ENCODE data around the gene RTP5. TPM values are rescaled to one million over a fixed set of nuclear protein-coding genes. Genes with fewer than 3 reads are reported as not detected.

RTP5 gene
- total RNA-seq, 1 donor from 2014 or later, result not detected

DNA sequence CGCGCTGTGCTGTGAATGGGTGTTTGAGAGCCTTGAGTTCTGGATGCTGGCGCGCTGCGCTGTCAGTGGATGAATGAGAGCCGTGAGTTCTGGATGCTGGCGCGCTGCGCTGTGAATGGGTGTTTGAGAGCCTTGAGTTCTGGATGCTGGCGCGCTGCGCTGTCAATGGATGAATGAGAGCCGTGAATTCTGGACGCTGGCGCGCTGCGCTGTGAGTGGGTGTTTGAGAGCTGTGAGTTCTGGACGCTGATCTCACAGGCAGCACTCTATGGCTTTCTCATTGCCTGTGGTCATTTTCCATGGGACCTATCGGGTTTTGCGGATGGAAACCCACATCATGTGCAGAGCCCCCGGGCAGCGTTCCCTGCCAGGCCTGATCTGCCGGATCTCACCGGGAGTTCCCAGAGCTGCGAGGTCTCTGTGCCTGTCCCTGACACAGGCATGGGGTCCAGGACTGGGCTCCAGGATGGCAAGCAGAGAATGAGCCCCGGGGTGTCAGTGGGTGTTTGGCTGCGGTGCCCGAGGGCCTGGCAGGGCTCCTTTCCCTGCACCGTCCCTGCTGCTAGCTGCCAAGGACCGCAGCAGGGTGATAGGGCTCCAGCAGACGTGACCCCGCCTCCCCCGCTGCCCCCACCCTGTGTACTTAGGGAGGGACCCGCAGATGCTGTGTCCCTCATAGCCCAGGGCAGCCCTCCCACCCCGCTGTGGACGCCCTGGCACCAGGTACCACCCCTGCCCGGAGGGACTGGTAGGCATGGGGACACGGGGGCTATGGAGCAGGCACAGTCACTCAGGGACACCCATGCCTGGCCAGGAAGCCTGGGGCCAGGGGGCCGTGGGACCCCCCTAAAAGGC lies 20.5 kb upstream of the RTP5 start:
- peaks cover 18% of the 10 kb centered on the region for H3K4me1 Mint-ChIP-seq (ENCODE audit: low read depth)
- DNase-seq (ENCODE audit: low spot score), result no peak
- peaks cover 7% of the 10 kb centered on the region for H3K36me3 Mint-ChIP-seq (ENCODE audit: low read depth)
- no peak overlapping the region for H3K4me3 Mint-ChIP-seq
- peaks cover 8% of the 10 kb centered on the region for H3K9me3 Mint-ChIP-seq
- H3K27me3 Mint-ChIP-seq (ENCODE audit: insufficient read depth), result peaks cover 4% of the 10 kb centered on the region
- no peak overlapping the region for H3K27ac Mint-ChIP-seq
- intact Hi-C loops (cut with micrococcal nuclease), result no loop called here

- Mint-ChIP-seq H3K4me1 (ENCODE audit: low read depth) (peaks cover 18% of the 10 kb centered on the region), H3K9me3 (peaks cover 8% of the 10 kb centered on the region), H3K36me3 (ENCODE audit: low read depth) (peaks cover 7% of the 10 kb centered on the region), H3K27me3 (ENCODE audit: insufficient read depth) (no peaks in the 10 kb centered on the region), H3K4me3 (no peak overlapping the region), H3K27ac (no peak overlapping the region)
- intact Hi-C loops (cut with micrococcal nuclease), result no loop called here
- DNase-seq (ENCODE audit: low spot score), result no peak
These were observed 19.6 kb upstream of the RTP5 start for GRCh38 chr2:241849616-241850543.

DNA sequence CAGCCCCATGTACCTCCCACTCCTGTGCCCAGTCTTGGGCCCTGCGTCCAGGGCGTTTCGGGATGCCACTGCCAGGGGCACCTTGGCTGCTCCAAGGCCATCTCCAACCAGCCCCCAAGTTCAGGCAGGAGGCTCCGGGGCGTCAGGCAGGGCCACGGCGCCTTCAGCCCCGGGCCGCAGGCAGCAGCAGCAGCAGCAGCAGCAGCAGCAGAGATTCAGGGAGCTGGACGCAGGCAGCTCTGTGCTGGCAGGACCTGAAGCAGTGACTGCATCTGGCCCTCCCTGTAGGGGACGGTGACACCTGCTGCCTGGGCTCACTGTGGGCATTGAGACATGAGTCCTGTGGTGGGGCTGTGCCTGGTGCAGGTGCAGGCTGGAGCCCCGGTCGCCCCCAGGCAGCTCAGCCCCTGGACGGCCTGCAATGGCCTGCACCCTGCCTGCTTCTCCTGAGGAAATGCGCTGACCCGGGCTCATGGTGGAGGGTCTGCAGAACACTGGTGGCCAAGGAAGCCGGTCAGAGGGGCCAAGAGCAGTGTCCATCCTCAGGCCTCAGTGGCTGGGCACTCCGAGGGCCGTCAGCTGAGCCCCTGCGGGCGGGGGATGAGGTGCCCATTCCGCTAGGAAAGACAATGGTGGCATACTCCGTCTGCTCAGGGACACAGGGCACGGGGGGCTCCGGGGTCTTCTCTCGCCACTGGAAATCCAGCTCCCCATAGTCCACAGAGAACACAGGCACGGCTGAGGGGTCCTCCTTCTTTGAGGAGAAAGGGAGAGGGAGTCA lies 18.8 kb upstream of the RTP5 start:
- peaks cover 3% of the 10 kb centered on the region for H3K9me3 Mint-ChIP-seq
- peaks cover 12% of the 10 kb centered on the region for H3K4me1 Mint-ChIP-seq (ENCODE audit: low read depth)
- H3K27ac Mint-ChIP-seq, result no peak overlapping the region
- no peak overlapping the region for H3K4me3 Mint-ChIP-seq
- H3K27me3 Mint-ChIP-seq (ENCODE audit: insufficient read depth), result no peaks in the 10 kb centered on the region
- intact Hi-C loops (cut with micrococcal nuclease), result no loop called here
- DNase-seq (ENCODE audit: low spot score), result no peak
- H3K36me3 Mint-ChIP-seq (ENCODE audit: low read depth), result peaks cover 7% of the 10 kb centered on the region

- Mint-ChIP-seq H3K9me3 (no peaks in the 10 kb centered on the region), H3K36me3 (ENCODE audit: low read depth) (peaks cover 4% of the 10 kb centered on the region), H3K27ac (no peak overlapping the region), H3K4me1 (ENCODE audit: low read depth) (peaks cover 8% of the 10 kb centered on the region), H3K4me3 (no peak overlapping the region), H3K27me3 (ENCODE audit: insufficient read depth) (no peaks in the 10 kb centered on the region)
- no peak for DNase-seq (ENCODE audit: low spot score)
- intact Hi-C loops (cut with micrococcal nuclease), result no loop called here
These were observed 18.0 kb upstream of the RTP5 start for GRCh38 chr2:241851325-241852115.

- Mint-ChIP-seq H3K4me1 (ENCODE audit: low read depth) (peaks cover 10% of the 10 kb centered on the region), H3K36me3 (ENCODE audit: low read depth) (peaks cover 6% of the 10 kb centered on the region), H3K4me3 (no peak overlapping the region), H3K27me3 (ENCODE audit: insufficient read depth) (no peaks in the 10 kb centered on the region), H3K9me3 (no peaks in the 10 kb centered on the region), H3K27ac (no peak overlapping the region)
- intact Hi-C loops (cut with micrococcal nuclease), result no loop called here
- DNase-seq (ENCODE audit: low spot score), result no peak
These were observed 17.2 kb upstream of the RTP5 start for GRCh38 chr2:241852116-241852980.

DNA sequence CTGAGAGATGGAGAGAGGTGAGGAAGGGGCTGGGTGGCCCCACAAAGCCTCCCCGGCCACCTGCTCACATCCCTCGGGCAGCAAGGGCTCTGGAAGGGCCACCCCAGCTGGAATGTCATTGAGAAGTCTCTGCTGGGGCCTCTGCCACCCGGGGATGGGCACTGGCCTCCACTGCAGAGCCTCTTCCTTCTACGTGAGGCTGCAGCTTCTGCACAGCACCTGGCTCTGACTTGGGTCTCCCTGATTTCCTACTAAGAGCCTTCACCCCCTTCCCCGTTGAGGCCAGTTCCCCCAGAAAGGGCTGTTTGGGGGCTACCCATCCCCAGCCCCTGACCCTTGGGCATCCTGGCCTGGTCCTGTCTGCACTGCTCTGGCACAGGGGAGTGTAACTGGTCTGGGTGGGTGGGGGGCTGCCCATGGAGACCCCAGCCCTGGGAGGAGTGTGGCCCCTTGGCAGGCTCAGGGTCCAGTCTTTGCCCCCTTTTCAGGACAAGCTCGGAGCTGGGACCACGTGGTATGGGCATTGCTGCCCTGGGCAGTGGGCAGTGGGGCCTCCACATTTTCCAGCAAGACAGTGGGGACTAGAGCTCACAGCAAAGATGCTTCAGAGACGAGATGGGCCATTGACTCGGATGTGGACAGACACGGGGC lies 16.4 kb upstream of the RTP5 start:
- no peak overlapping the region for H3K27ac Mint-ChIP-seq
- no peak for DNase-seq (ENCODE audit: low spot score)
- peaks cover 10% of the 10 kb centered on the region for H3K4me1 Mint-ChIP-seq (ENCODE audit: low read depth)
- no peak overlapping the region for H3K4me3 Mint-ChIP-seq
- H3K27me3 Mint-ChIP-seq (ENCODE audit: insufficient read depth), result no peaks in the 10 kb centered on the region
- intact Hi-C loops (cut with micrococcal nuclease), result no loop called here
- no peaks in the 10 kb centered on the region for H3K9me3 Mint-ChIP-seq
- peaks cover 6% of the 10 kb centered on the region for H3K36me3 Mint-ChIP-seq (ENCODE audit: low read depth)

DNA sequence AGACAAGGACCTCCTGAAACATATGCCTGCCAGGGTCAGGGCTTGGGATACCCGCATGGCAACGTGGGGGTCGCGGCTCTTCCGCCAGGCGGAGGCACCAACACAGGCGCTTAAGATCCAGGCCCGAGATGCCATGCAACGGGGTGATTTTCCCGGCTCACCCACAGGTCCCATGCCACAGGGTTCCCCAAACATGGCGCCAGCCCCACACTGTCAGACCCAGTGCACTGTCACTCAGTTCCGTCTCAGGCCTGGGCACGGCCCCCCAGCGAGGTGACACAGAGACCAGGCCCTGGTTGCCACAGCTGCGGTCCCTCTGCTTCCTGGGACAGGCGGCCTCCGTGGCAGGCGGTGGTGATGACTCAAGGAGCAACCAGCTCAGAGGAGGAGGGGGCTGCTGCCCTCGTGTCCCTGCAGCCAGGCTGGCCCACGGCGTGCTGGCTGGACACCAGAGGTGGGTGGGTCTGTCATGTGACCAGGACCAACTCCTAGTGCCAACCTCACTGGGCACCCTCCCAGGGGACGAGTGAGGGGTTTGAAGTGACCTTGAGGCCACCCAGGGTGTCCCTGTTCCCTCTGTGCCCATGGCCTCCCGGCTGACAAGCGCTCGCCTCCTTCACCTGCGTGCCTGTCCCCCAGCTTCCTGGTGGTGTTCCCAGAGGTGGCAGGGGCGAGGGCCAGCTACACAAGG lies 15.7 kb upstream of the RTP5 start:
- Mint-ChIP-seq H3K9me3 (no peaks in the 10 kb centered on the region), H3K4me3 (no peak overlapping the region), H3K27ac (no peak overlapping the region), H3K36me3 (ENCODE audit: low read depth) (peaks cover 6% of the 10 kb centered on the region), H3K27me3 (ENCODE audit: insufficient read depth) (no peaks in the 10 kb centered on the region), H3K4me1 (ENCODE audit: low read depth) (peaks cover 10% of the 10 kb centered on the region)
- intact Hi-C loops (cut with micrococcal nuclease), result no loop called here
- no peak for DNase-seq (ENCODE audit: low spot score)

- Mint-ChIP-seq H3K9me3 (no peaks in the 10 kb centered on the region), H3K36me3 (ENCODE audit: low read depth) (peaks cover 6% of the 10 kb centered on the region), H3K27me3 (ENCODE audit: insufficient read depth) (no peaks in the 10 kb centered on the region), H3K27ac (no peak overlapping the region), H3K4me1 (ENCODE audit: low read depth) (peaks cover 11% of the 10 kb centered on the region), H3K4me3 (no peak overlapping the region)
- no peak for DNase-seq (ENCODE audit: low spot score)
- intact Hi-C loops (cut with micrococcal nuclease), result no loop called here
These were observed 14.9 kb upstream of the RTP5 start for GRCh38 chr2:241854342-241855244.

GRCh38 chr2:241855245-241855887 lies 14.2 kb upstream of the RTP5 start:
- intact Hi-C loops (cut with micrococcal nuclease), result no loop called here
- Mint-ChIP-seq H3K36me3 (ENCODE audit: low read depth) (peaks cover 8% of the 10 kb centered on the region), H3K27me3 (ENCODE audit: insufficient read depth) (no peaks in the 10 kb centered on the region), H3K4me1 (ENCODE audit: low read depth) (peaks cover 17% of the 10 kb centered on the region), H3K4me3 (peak overlapping the region; percentile 88), H3K27ac (no peak overlapping the region), H3K9me3 (no peaks in the 10 kb centered on the region)
- DNase-seq (ENCODE audit: low spot score), result no peak
